Islet precursor cell (in vitro differentiated cells): ENCODE results near the gene HMG20A.

Source experiments
- DNase-seq: peaks from one replicate; pipeline ENCODE4 v3.0.0-alpha.2; 2018

Gene HMG20A

DNA sequence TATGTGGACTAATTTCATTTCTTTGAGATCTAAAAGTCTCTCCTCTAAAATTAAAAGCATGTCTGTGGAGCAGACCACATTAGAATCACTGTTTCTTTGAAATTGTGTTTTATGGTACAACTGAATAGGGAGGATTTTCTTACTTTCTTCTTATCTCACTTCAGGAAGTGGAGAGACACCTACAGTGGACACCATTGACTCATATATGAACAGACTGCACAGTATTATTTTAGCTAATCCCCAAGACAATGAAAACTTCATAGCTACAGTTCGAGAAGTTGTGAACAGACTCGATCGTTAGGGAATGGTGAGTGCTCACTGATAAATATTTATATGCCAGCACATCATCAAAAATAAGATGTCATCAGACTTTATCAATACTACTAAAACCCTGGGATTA is 58.3 kb downstream of the HMG20A start:
- no peak for DNase-seq

- no peak for DNase-seq
Observed at GRCh38 chr15:77480859-77481633, 60.4 kb downstream of the HMG20A start.

DNA sequence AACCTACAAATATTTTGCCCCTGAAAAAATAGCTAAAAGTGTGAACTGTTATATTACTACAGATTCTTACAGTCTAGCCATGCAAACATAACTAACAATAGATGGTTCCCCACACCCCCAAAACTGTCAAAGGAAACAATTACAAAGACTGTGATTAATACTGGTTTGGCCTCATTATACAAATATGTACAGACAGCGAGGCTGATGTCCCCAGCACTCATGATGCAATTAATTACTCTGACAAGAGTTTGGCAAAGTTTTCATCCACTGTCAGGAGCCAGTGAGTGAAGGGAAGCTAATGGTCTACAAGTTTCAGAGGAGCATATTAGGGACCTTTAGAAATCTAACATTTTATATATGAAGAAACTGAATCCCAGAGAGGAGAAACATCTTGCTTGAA is 61.0 kb downstream of the HMG20A start:
- DNase-seq, result no peak

- DNase-seq, result no peak
Observed at GRCh38 chr15:77482570-77482969, 61.9 kb downstream of the HMG20A start.

DNA sequence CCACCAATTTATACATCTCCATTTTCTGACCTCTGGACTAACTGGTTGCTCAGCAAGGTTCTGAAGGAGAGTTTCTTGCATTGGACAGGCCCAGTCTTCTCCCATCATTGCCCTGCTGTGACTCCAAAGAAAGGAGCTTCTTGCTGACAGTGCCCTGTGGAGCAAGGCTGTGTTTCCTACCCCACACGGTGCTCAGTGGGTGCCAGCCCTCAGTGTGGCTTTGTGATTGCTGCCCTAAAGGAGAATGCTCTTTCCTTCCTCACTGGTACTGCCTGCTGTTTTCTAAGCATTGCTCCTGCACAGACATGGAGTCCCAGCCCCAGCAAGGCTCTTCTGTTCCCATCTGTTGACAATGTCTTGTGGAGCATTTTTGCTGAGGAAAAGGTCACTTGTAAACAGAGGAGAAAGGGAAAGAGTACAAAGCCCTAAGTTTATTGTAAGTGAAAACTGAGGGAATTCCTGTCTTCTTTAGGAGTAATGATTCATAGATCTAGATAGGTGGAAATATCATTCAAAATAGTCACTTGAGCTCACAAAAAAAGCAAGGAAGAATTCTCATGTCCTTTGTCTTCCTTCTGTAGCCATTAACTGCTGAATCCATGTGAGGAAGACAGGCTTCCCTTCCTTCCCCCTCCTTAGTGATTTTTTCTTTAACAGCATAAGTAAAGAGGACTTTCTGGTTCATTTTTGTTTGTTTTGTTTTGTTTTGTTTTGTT is 62.9 kb downstream of the HMG20A start:
- DNase-seq, result no peak

- DNase-seq, result no peak
Observed at GRCh38 chr15:77484994-77485393, 64.3 kb downstream of the HMG20A start.

GRCh38 chr15:77486542-77487468 is 66.1 kb downstream of the HMG20A start:
- no peak for DNase-seq

- no peak for DNase-seq
Observed at GRCh38 chr15:77487469-77487842, 66.8 kb downstream of the HMG20A start.

- DNase-seq, result no peak
Observed at GRCh38 chr15:77487888-77488287, 67.2 kb downstream of the HMG20A start.

DNA sequence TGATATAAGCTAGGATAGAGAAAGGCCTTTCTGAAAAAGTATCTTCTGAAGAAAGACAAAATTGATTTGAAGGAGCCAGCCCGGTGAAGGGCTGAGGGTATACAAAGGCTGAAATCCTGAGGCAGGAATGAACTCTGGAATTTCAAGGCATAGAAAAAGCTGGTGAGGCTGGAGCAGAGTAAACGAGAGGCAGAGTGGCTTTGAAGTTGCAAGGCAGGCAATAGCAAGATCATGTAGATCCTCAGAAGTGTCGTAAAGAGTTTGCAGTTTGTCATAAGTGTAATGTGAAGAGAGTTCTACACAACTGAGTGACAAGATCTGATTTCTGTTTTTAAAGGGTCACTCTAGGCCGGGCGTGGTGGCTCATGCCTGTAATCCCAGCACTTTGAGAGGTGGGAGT is 69.0 kb downstream of the HMG20A start:
- no peak for DNase-seq

DNA sequence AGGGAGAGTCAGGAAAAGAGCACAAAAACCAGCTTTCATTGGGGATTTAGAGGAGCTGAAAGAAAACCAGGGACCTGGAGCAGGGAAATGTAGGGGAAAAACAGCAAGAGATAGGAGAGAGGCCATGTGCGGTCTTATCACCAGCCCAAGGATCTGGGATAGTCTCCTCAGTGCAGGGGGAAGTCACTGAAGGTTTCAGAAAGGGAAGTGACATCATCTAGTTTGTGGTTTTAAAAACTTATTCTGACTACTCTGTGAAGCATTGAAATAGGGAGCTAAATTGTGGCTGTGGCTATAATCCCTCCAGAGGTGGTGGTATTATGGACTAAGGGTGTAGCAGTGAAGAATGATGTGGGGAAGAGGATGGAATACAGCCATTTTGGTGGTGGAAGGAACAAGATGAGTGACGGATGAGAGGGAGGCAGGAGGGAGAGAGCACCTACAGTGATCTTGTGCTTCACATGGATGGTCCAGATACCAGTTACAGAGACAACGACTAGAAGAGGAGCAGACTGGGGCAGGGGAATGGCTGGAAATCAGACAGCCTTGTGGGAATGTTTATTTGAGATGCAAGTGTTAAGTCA is 72.7 kb downstream of the HMG20A start:
- DNase-seq, result no peak

DNA sequence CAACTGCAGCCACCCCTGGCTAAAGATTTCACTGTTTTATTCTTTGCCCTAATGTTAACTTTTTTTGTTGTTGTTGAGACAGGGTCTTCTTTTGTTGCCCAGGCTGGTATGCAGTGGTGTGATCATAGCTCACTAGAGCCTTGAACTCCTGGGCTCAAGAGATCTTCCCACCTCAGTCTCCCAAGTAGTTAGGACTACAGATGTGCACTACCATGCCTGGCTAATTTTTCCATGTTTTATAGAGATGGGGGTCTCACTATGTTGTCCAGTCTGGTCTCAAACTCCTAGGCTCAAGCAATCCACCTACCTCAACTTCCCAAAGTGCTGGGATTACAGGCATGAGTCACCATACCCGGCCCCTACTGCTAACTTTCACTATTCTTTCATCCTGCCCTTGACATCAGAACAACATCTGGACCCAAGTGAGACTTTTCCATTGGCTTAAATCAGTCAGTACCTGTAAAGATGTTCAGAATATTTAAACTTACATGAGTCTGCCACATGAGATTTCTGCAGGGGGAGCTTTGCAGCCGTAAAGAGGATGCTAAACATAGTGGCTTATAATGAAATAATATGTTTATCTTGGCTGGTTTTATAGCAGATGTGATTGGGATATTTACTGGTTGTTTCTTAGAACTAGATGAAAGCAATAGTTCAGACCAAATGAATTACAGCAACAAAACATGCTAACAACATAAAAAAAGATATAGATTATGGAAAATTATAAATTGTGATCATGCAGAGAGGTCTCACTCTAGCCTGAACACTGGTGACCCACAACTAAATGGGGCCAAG is 73.6 kb downstream of the HMG20A start:
- no peak for DNase-seq

GRCh38 chr15:77494964-77495363 is 74.3 kb downstream of the HMG20A start:
- DNase-seq, result no peak

DNA sequence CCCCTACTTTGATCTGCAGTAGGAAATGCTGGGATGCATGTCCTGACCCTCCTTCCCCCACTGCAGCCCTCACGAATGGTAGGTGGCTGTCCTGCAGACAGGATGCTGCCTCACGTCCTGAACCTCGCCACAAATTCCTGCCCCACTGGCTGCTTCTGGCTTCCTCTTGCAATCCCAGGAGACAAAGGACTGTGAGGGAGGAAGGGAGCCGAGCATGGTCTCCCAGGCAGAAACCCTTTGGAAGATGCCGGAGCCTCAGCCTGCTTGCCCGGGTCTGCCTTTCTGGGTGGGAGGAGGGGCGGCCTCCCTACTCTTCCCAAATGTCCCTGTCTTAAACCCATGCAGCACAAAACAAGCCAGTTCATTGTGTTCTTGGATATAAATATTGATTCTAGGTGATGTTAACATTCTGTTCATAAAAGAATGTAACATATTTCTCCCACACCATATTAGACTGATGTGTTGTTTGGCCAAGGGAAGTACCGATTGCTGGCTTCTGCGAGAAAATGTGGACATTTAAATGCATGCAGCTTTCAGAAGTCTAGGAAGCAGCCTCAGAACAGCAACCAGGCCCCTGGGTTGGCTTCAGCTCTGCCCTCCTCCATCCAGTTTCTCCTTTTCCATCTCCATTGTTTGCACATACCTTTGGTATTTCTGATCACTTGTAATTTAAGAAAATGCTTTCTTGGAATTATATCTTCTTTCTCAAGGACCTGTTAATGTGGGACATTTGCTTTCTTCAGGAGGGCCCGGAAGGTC is 75.3 kb downstream of the HMG20A start:
- DNase-seq, result peak; percentile 64

DNA sequence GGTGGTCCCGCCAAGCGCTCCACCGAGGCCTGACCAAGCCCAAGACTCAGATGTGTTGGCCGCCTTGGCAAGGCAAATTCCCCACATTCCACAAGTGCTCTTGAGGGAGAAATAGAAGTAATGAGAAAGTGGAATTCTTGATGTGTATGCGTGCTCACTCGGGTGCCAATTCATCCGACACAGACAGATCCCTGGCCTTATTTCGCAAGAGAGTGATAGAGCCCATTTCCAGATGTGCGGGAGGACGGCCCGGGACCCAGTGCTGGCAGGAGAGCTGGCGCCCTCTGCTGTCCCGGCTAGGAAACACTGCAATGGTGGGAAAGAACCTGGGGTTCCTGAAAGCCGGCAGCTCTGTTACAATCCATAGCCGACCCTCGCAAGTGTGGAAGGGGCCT is 76.0 kb downstream of the HMG20A start:
- peak; percentile 85 for DNase-seq

DNA sequence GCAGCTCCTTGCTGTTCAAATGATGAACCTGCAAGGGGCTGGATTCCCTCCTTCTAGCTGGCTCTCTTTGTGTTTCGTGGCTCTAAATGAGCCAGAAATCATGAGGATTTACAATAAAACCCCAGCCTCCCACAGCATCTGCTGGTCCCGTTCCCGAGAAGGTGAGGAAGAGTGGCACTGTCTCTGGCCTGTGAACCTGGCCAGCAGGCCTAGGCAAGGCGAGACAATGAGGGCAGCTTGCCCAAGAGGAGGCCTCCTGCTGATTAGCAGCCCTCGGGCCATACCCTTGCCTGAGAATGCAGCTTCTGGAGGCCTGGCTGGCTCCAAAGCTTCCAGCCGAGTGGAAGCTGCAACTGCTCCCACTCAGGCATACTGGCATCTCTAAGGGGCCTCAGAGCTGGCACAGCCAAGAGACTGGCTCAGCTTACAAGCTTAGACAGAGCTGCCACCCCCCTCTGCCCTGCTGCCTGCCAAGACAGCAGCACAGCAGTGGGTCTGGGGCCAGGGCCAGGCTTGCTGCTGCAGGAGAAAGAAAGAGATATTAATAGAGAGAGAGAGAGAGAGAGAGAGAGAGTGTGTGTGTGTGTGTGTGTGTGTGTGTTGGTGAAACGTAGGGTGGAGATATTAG is 76.5 kb downstream of the HMG20A start:
- DNase-seq, result peak; percentile 72

- DNase-seq, result no peak
Observed at GRCh38 chr15:77497942-77498361, 77.3 kb downstream of the HMG20A start.

GRCh38 chr15:77499087-77499760 is 78.5 kb downstream of the HMG20A start:
- DNase-seq, result no peak

DNA sequence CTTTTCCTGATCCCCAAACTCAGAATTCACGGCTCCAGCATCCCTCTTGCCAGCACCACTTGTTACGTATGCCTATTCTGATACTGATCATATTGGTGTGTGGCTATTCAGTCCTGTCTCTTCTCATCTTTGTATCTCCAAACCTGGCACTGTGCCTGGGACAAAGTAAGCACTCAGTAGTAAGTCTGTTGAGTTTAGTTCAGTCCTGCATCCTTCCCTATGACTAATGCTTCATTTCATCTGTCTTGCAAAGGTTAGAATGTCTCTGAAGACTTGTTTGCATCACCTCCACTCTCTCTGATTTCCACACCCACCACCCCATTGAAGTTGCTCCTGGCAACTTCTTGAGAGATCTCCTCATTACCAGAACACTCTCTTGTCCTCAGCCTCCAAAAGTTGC is 80.3 kb downstream of the HMG20A start:
- no peak for DNase-seq

DNA sequence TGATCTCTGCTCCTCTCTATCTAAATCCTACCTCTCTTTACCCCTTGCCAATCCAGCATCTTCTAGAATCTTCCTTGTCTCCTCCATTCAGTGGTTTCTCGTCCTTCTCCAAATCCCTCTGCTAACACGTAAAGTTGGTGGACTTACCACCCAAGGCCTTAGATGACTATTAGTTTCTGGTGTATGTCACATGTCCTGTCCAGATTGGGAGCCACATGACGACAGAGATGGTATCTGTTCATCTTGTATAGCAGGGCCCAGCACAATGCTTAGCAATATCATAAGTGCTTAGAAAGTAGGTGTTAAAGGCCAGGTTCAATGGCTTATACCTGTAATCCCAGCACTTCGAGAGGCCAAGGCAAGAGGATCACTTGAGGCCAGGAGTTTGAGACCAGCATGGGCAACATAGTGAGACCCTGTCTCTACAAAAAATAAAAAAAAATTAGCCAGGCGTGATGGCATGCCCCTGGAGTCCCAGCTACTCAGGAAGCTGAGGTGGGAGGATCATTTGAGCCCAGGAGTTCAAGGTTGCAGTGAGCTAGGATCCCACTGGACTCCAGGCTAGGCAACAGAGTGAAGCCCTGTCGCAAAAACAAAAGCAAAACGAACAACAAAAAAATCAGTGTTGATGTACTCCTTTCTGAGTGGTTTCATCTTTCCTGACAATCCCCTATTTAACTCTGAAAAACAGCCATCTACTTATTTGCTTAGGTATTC is 81.8 kb downstream of the HMG20A start:
- no peak for DNase-seq
